HTR-8/SVneo (cell line): ENCODE measurements around the gene RAB35.

ENCODE experiments used
- DNase-seq: peaks from one replicate; pipeline ENCODE4 v3.0.0; 2011; ENCODE audit warnings: low spot score, mixed read lengths; ENCODE audit not compliant: insufficient read length
- FAIRE-seq: peaks from 2 replicates; lab custom pipeline; 2011; peaks lifted over from hg19 to GRCh38; lab: Jason Lieb, UNC

RAB35 gene

GRCh38 chr12:120134307-120134980 is 17.9 kb upstream of the RAB35 start:
- FAIRE-seq (no peak), DNase-seq (no peak)

GRCh38 chr12:120132863-120133385 is 16.4 kb upstream of the RAB35 start:
- FAIRE-seq, result no peak
- no peak for DNase-seq

- no peak for FAIRE-seq
- DNase-seq, result no peak
Measured at GRCh38 chr12:120132054-120132836, 15.7 kb upstream of the RAB35 start.

- DNase-seq, result no peak
- no peak for FAIRE-seq
Measured at GRCh38 chr12:120131116-120131515, 14.6 kb upstream of the RAB35 start.

- DNase-seq (no peak), FAIRE-seq (no peak)
Measured at GRCh38 chr12:120130011-120130410, 13.5 kb upstream of the RAB35 start.

- FAIRE-seq, result no peak
- DNase-seq, result no peak
Measured at GRCh38 chr12:120126635-120127005, 10.1 kb upstream of the RAB35 start.

- FAIRE-seq, result no peak
- DNase-seq, result no peak
Measured at GRCh38 chr12:120125792-120126634, 9.5 kb upstream of the RAB35 start.

GRCh38 chr12:120125029-120125428 is 8.5 kb upstream of the RAB35 start:
- DNase-seq (no peak), FAIRE-seq (no peak)

- FAIRE-seq, result no peak
- no peak for DNase-seq
Measured at GRCh38 chr12:120121766-120122293, 5.3 kb upstream of the RAB35 start.

- no peak for FAIRE-seq
- no peak for DNase-seq
Measured at GRCh38 chr12:120121343-120121742, 4.8 kb upstream of the RAB35 start.

- DNase-seq (no peak), FAIRE-seq (no peak)
Measured at GRCh38 chr12:120119271-120119973, 2.9 kb upstream of the RAB35 start.

- FAIRE-seq (no peak), DNase-seq (no peak)
Measured at GRCh38 chr12:120118321-120119061, 1.9 kb upstream of the RAB35 start.

- FAIRE-seq, result no peak
- DNase-seq, result no peak
Measured at GRCh38 chr12:120117961-120118320, 1.4 kb upstream of the RAB35 start.

GRCh38 chr12:120116792-120117651 is 469 bp upstream of the RAB35 start:
- FAIRE-seq (peak; percentile 80), DNase-seq (peak; percentile 97)

GRCh38 chr12:120115692-120116440 is 687 bp downstream of the RAB35 start:
- FAIRE-seq (no peak), DNase-seq (peak; percentile 32)

GRCh38 chr12:120115066-120115465 is 1.5 kb downstream of the RAB35 start:
- FAIRE-seq, result no peak
- no peak for DNase-seq
